ENCODE results near the gene SREK1IP1. TPM values are rescaled to one million over a fixed set of nuclear protein-coding genes. Genes with fewer than 3 reads are reported as not detected.

Gene SREK1IP1
- total and polyA plus RNA-seq, 11 donors = 4.1 to 20.7 (median 11.1) TPM

GRCh38 chr5:64789457-64789856 lies 21.0 kb upstream of the SREK1IP1 start:
- peaks cover 0 to 9% (median 0%) of the 10 kb centered on the region in 12 donors for H3K4me1 ChIP-seq
- peaks cover 0 to 47% (median 9%) of the 10 kb centered on the region in 9 donors for H3K36me3 ChIP-seq
- intact Hi-C loops (cut with DNase I) = loop anchor here in 2 of 10 donors (10.0 kb wide), 2 partner anchors 555 to 715 kb away; no protein-coding TSS in a partner anchor

GRCh38 chr5:64788156-64788555 lies 19.7 kb upstream of the SREK1IP1 start:
- TF ChIP-seq POLR2A (IDR thresholded peaks at IDR 0.05) = no peak
- no peak for TF ChIP-seq CTCF (IDR thresholded peaks at IDR 0.05)
- Histone ChIP-seq H3K9me3 (no peaks in the 10 kb centered on the region), H3K27me3 (no peaks in the 10 kb centered on the region), H3K4me3 (no peak overlapping the region), H3K27ac (no peak overlapping the region), H3K4me1 (peaks cover 0 to 5% (median 0%) of the 10 kb centered on the region in 12 donors), H3K36me3 (peaks cover 0 to 57% (median 9%) of the 10 kb centered on the region in 9 donors)
- 85 to 91% (median 87%) methylated on average over 2 of the region's 2 CpGs for WGBS, 4 donors
- intact Hi-C loops (cut with DNase I) = loop anchor here in 2 of 10 donors (10.0 kb wide), 2 partner anchors 553 to 713 kb away; no protein-coding TSS in a partner anchor
- DNase-seq (no peak), ATAC-seq (no peak)

More at GRCh38 chr5:64789457-64789856, 21.0 kb upstream of the SREK1IP1 start:
- Histone ChIP-seq H3K4me3 (no peak overlapping the region), H3K9me3 (no peaks in the 10 kb centered on the region), H3K27me3 (no peaks in the 10 kb centered on the region), H3K27ac (no peak overlapping the region)
- TF ChIP-seq POLR2A (IDR thresholded peaks at IDR 0.05) = no peak
- 89 to 97% (median 93%) methylated on average over 3 of the region's 3 CpGs for WGBS, 4 donors
- DNase-seq = no peak
- no peak for ATAC-seq

GRCh38 chr5:64786372-64786771 lies 17.9 kb upstream of the SREK1IP1 start:
- intact Hi-C loops (cut with DNase I) = loop anchor here in 3 of 10 donors (2.0 to 10.0 kb wide), 3 partner anchors 152 to 712 kb away; no protein-coding TSS in a partner anchor
- 90 to 92% (median 91%) methylated on average over 2 of the region's 2 CpGs for WGBS, 4 donors

GRCh38 chr5:64784451-64785025 lies 16.0 kb upstream of the SREK1IP1 start:
- TF ChIP-seq CTCF (IDR thresholded peaks at IDR 0.05) (peak; percentile 70 to 94 (median 86)), POLR2A (IDR thresholded peaks at IDR 0.05) (no peak)
- Histone ChIP-seq H3K36me3 (peaks cover 0 to 54% (median 6%) of the 10 kb centered on the region in 9 donors), H3K27me3 (no peaks in the 10 kb centered on the region), H3K4me3 (no peak overlapping the region), H3K9me3 (no peaks in the 10 kb centered on the region), H3K4me1 (no peaks in the 10 kb centered on the region), H3K27ac (no peak overlapping the region)
- DNase-seq (peak in 4 of 5 donors; percentile 50 to 73 (median 58)), ATAC-seq (peak in 2 of 4 donors; percentile 60 to 67)
- WGBS, 4 donors = 2 to 6% (median 3%) methylated on average over 3 of the region's 3 CpGs
- intact Hi-C loops (cut with DNase I) = loop anchor here in 8 of 10 donors (1.0 to 10.0 kb wide), 7 partner anchors 148 to 712 kb away; no protein-coding TSS in a partner anchor

More at GRCh38 chr5:64786372-64786771, 17.9 kb upstream of the SREK1IP1 start:
- DNase-seq = no peak
- no peak for ATAC-seq
- no peaks in the 10 kb centered on the region for H3K9me3 ChIP-seq
- H3K36me3 ChIP-seq = peaks cover 0 to 68% (median 9%) of the 10 kb centered on the region in 9 donors
- no peaks in the 10 kb centered on the region for H3K4me1 ChIP-seq
- H3K27ac ChIP-seq = no peak overlapping the region
- H3K27me3 ChIP-seq = no peaks in the 10 kb centered on the region
- TF ChIP-seq CTCF (IDR thresholded peaks at IDR 0.05) (no peak), POLR2A (IDR thresholded peaks at IDR 0.05) (no peak)
- no peak overlapping the region for H3K4me3 ChIP-seq
